HL-60 (cell line): Measurements from ENCODE around the gene TSPAN31.

Source experiments
- DNase-seq, 2 experiments: peaks; one replicate each; pipeline ENCODE4 v3.0.0-alpha.2; 2010 to 2020; ENCODE audit warnings: low read depth in 1 of 2, low spot score in 1 of 2
- H3K27ac ChIP-seq: fragments of 250-450 bp; sonication (Bioruptor Pico); replicated peaks from 2 replicates; pipeline ENCODE4 v1.5.1; 2020; ENCODE audit warnings: mild to moderate bottlenecking, moderate library complexity
- H3K27me3 ChIP-seq: fragments of 250-450 bp; sonication (Bioruptor Pico); 2 replicates; pipeline ENCODE4 v1.5.1; 2021; ENCODE audit warnings: mild to moderate bottlenecking, moderate library complexity; ENCODE audit not compliant: insufficient read depth, poor library complexity, severe bottlenecking
- H3K4me3 ChIP-seq: replicated peaks from 2 replicates; pipeline ENCODE4 v1.5.1; 2011; ENCODE audit warnings: mild to moderate bottlenecking, control low read depth, low read length; ENCODE audit not compliant: insufficient read depth
- GABPA ChIP-seq: IDR thresholded peaks from 2 replicates; pipeline ENCODE4 v1.6.1; 2012; ENCODE audit warnings: low read depth
- POLR2AphosphoS5 ChIP-seq: IDR thresholded peaks from 2 replicates; pipeline ENCODE4 v1.6.1; 2012; ENCODE audit warnings: low read depth
- SPI1 ChIP-seq: IDR thresholded peaks from 2 replicates; pipeline ENCODE4 v1.6.1; 2012; ENCODE audit warnings: low read depth, mild to moderate bottlenecking, borderline replicate concordance
- TF ChIP-seq, protein P1 (sequence below): IDR thresholded peaks from one replicate; pipeline ENCODE4 v1.5.1; 2011; ENCODE audit warnings: low read length, control low read depth, inconsistent platforms; ENCODE audit not compliant: insufficient read depth
- TF ChIP-seq, protein P2 (sequence below): IDR thresholded peaks from 2 replicates; pipeline ENCODE4 v1.6.1; 2012; ENCODE audit warnings: low read depth; ENCODE audit not compliant: insufficient replicate concordance

Gene TSPAN31

DNA sequence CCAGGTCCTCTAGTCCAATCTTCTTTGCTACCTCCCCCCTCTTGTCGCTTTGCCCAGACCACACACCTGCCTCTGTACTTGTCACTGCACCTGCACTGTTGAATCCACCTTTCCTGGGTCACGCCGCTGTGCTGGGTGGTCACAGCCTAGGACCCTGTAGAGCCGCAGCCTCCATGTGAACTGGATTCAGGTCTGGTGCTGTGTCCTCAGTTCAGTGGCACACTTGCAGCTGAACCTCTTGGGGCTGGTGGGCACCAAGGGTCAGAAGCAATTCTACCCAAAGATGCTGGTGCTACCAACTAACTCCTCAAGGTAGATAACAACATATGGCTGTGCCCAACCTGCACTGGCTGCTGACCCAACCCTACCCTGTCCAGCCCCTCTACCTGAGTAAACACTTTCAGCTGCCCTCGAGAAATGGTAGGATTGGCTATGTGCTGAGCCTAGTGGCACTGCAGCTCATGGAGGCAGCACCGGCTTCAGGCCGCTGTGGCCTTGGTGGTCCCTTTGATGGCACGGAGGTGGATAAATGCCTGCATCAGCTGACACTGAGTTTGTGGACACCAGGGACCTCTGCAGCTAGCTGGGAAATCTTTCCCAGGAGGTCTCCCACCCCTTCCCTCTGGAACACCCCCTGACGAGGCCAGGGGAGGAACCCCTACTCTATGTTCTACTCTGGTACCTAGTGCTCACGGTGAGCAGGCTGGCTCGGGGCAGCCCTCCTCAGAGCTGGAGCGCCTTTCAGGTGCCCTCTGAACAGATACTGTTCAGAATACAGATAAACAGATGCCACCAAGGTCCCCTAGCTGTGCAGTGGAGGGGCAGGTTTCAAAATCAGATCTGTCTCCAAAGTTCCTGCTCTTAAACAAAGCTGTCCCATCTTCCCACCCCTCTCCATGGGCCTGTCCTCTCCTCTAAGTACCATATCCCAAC, 20.6 kb upstream of the TSPAN31 start:
- H3K27ac ChIP-seq: no peak overlapping the region
- H3K27me3 ChIP-seq: no peaks in the 10 kb centered on the region
- no peak for TF ChIP-seq GABPA
- no peak for DNase-seq
- H3K4me3 ChIP-seq: no peak overlapping the region

DNA sequence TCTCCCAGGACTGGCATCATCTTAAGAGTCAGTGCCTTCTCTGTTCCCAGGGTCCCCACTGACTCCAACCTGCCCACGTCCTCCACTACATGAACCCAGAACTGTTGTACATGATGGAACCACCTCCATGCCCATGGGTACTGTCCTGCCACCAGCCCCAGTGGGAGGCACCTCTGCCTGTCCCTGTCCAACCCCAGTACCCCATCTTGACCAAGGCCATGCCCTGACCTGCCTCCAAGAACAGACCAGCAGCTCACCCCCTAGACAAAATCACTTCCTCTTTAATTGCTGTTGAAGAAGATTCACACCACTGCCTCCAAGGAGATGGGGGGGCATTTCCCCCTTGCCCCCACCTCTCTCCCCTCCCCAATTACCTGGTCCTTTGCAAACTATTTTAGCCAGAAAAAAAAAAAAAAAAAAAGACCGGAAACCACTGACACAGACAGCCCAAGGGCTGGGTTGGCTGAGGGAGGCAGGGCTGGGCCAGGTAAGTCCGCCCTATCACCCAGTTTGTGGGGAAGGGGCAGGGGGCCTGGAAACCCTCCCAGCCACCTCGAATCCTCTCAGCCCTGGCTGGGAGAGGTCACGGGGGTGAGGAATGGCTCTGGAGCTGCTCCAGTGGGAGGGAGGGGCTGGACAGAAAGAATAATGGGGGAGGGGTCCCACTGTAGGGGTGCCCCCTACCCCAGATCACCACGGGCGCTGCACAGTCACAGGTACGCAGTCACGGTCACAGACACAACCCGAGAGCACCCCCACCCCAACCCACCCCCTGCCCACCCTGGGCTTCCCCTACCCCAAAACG, 19.7 kb upstream of the TSPAN31 start:
- no peaks in the 10 kb centered on the region for H3K27me3 ChIP-seq
- TF ChIP-seq, protein P1, sequence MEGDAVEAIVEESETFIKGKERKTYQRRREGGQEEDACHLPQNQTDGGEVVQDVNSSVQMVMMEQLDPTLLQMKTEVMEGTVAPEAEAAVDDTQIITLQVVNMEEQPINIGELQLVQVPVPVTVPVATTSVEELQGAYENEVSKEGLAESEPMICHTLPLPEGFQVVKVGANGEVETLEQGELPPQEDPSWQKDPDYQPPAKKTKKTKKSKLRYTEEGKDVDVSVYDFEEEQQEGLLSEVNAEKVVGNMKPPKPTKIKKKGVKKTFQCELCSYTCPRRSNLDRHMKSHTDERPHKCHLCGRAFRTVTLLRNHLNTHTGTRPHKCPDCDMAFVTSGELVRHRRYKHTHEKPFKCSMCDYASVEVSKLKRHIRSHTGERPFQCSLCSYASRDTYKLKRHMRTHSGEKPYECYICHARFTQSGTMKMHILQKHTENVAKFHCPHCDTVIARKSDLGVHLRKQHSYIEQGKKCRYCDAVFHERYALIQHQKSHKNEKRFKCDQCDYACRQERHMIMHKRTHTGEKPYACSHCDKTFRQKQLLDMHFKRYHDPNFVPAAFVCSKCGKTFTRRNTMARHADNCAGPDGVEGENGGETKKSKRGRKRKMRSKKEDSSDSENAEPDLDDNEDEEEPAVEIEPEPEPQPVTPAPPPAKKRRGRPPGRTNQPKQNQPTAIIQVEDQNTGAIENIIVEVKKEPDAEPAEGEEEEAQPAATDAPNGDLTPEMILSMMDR: no peak
- TF ChIP-seq GABPA (no peak), SPI1 (peak; percentile 72), POLR2AphosphoS5 (no peak)
- TF ChIP-seq, protein P2, sequence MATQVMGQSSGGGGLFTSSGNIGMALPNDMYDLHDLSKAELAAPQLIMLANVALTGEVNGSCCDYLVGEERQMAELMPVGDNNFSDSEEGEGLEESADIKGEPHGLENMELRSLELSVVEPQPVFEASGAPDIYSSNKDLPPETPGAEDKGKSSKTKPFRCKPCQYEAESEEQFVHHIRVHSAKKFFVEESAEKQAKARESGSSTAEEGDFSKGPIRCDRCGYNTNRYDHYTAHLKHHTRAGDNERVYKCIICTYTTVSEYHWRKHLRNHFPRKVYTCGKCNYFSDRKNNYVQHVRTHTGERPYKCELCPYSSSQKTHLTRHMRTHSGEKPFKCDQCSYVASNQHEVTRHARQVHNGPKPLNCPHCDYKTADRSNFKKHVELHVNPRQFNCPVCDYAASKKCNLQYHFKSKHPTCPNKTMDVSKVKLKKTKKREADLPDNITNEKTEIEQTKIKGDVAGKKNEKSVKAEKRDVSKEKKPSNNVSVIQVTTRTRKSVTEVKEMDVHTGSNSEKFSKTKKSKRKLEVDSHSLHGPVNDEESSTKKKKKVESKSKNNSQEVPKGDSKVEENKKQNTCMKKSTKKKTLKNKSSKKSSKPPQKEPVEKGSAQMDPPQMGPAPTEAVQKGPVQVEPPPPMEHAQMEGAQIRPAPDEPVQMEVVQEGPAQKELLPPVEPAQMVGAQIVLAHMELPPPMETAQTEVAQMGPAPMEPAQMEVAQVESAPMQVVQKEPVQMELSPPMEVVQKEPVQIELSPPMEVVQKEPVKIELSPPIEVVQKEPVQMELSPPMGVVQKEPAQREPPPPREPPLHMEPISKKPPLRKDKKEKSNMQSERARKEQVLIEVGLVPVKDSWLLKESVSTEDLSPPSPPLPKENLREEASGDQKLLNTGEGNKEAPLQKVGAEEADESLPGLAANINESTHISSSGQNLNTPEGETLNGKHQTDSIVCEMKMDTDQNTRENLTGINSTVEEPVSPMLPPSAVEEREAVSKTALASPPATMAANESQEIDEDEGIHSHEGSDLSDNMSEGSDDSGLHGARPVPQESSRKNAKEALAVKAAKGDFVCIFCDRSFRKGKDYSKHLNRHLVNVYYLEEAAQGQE: no peak
- H3K4me3 ChIP-seq: no peak overlapping the region
- DNase-seq: no peak
- no peak overlapping the region for H3K27ac ChIP-seq

DNA sequence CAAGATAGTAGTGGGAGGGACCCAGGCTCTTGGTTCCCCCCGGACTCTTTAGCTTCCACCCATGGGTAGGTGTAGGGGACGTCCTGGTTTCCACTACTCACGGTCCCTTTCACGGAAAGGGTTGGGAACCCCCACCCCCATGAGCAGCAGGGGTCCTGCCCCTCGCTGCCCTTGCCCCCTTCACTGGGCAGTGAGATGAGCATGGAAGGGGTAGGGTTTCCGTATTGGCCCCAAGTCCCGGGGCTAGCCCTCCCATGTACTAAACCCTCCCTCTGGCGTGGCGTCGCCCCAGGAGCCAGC, 19.0 kb upstream of the TSPAN31 start:
- no peaks in the 10 kb centered on the region for H3K27me3 ChIP-seq
- H3K4me3 ChIP-seq: no peak overlapping the region
- H3K27ac ChIP-seq: no peak overlapping the region
- TF ChIP-seq, protein P1: no peak
- TF ChIP-seq GABPA: no peak
- no peak for TF ChIP-seq SPI1
- TF ChIP-seq, protein P2: no peak
- no peak for TF ChIP-seq POLR2AphosphoS5
- no peak for DNase-seq

DNA sequence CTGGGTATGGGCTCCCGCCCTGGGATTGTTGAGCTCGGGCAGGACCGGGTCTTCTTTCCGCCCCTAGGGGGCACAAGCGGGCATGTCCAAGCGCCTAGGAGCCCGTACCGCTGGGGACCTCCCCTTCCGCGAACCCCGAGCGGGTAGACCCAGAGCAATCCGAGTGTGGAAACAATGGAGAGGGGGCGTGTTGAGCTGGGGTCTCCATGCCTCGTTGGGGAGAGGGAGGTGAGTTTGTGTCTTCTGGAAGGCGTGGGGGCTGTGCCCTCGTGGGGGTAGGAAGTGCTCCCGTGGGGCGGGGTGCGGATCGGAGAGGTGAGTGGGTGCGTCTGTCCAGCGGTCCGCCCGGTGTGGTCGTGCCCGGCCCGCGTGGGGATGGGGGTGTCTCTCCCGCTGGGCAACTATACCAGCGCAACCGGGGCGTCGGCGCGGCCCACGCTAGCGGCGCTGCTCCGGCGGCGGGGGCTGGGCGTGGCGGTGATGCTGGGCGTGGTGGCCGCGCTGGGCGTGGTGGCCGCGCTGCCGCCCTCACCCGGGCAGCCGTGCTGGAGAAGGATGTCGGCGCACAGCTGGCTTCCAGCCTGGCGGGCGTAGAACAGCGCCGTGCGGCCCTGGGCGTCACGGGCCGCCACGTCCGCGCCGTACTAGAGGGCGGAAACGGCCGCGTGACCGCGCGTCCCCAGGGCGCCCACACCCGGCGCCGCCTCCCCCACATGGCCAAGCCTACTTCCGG, 18.5 kb upstream of the TSPAN31 start:
- DNase-seq: no peak
- no peaks in the 10 kb centered on the region for H3K27me3 ChIP-seq
- no peak overlapping the region for H3K4me3 ChIP-seq
- TF ChIP-seq, protein P1: no peak
- TF ChIP-seq POLR2AphosphoS5: no peak
- no peak for TF ChIP-seq SPI1
- TF ChIP-seq GABPA: no peak
- TF ChIP-seq, protein P2: no peak
- no peak overlapping the region for H3K27ac ChIP-seq
